ENCODE measurements around the gene PPP1R3D.

PPP1R3D gene

DNA sequence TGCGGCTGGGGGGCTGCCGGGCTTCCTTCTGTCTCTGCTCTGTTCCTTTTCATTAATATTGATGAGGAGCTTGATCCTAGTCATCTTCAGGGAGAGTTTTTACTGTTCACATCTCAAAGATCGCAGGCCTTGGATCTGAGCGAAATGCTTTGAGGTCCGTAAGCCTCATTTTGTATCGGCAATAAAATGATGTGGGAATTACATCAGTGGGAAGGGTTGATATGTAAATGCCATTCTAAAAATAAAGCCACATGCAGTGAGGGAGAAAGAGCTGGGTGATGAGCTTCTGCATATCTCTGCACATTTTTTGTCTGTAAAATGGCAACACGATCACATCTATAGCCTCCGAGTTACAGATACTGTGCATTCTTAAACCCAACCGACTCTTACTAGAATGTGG lies 43.0 kb upstream of the PPP1R3D start (continued):
- TF ChIP-seq ZNF23 (tag by site-specific recombination; IDR thresholded peaks at IDR 0.05; ENCODE audit: borderline replicate concordance) (no peak), ZNF830 (tag by site-specific recombination; IDR thresholded peaks at IDR 0.05; ENCODE audit: low read depth) (no peak)

DNA sequence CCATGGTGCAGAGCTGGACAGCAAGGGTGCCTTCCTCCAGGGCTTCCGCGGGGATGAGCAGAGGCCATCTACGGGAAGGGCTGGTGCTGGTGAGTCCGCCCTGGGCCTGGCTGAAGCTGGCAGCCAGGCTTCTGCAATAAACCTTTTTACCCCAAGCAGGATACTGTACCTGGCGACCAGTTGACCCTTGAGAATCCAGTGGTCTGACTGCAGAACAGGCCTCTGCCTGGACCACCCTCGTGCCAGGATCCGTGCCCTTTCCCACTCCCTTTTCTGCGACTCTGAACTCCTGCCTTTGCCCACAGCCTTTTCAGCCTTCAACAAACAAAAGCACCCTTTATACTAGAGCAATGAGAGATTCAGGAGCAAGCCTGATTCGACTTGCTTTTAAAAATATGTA lies 37.0 kb upstream of the PPP1R3D start:
- no peak for TF ChIP-seq ZNF560 (tag by site-specific recombination; IDR thresholded peaks at IDR 0.05; ENCODE audit: borderline replicate concordance)
- TF ChIP-seq ZNF202 (tag by site-specific recombination; IDR thresholded peaks at IDR 0.05; ENCODE audit: borderline replicate concordance): no peak
- no peak for TF ChIP-seq ZNF221 (tag by site-specific recombination; IDR thresholded peaks at IDR 0.05; ENCODE audit: borderline replicate concordance)
- ChIA-PET POLR2A (no interaction called here), CTCF (interaction anchor here (0.5 kb wide), 1 partner anchor 404 kb away, joined by 3 read pairs; no protein-coding TSS in a partner anchor)
- Histone ChIP-seq H3K4me3 (ENCODE audit: low read depth, low read length) (no peak overlapping the region), H3K36me3 (ENCODE audit: control insufficient read depth in 2 of 2, insufficient read depth in 1 of 2, low read length in 2 of 2) (no peaks in the 10 kb centered on the region), H3K27ac (ENCODE audit: extremely low read depth, low read depth, low read length) (no peak overlapping the region), H3K9me3 (ENCODE audit: control insufficient read depth, insufficient read depth, low read depth, low read length) (no peaks in the 10 kb centered on the region), H3K4me1 (ENCODE audit: control insufficient read depth, insufficient read depth, low read length) (no peaks in the 10 kb centered on the region)

DNA sequence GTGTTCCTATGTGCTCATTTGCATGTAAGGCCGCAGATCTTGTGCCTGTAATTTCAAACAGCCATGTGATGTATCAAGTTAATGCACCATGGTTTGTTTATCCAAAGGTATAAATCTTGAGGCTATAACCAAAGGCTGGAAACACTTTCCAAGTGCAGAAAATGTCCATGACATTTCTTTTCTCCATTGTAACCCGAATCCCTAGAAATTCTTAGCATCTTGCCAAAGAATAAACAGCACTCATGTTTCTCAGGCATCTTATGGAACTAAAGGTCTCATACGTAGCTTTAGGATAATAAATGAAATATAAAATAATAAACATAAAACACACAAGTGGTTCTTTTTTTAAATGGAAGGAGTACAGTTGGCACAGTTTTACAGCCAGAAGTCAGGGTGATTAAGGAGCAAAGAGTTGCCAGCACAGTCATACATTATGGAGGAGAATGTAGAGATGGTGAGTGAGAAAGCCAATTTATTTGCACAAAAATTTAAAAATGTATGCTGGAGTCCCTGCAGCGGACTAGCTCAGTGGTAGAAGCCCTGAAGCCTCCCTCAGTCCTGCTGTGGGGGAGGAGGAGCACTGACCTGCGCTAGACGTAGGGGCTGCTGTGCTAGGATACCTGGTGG lies 36.2 kb upstream of the PPP1R3D start:
- H3K4me3 ChIP-seq (ENCODE audit: low read depth, low read length): no peak overlapping the region
- ChIA-PET POLR2A (no interaction called here), CTCF (interaction anchor here (1.3 kb wide), 1 partner anchor 21 kb away, joined by 4 read pairs; no protein-coding TSS in a partner anchor)
- H3K9me3 ChIP-seq (ENCODE audit: control insufficient read depth, insufficient read depth, low read depth, low read length): no peaks in the 10 kb centered on the region
- no peaks in the 10 kb centered on the region for H3K4me1 ChIP-seq (ENCODE audit: control insufficient read depth, insufficient read depth, low read length)
- no peak overlapping the region for H3K27ac ChIP-seq (ENCODE audit: extremely low read depth, low read depth, low read length)
- TF ChIP-seq, protein P1, sequence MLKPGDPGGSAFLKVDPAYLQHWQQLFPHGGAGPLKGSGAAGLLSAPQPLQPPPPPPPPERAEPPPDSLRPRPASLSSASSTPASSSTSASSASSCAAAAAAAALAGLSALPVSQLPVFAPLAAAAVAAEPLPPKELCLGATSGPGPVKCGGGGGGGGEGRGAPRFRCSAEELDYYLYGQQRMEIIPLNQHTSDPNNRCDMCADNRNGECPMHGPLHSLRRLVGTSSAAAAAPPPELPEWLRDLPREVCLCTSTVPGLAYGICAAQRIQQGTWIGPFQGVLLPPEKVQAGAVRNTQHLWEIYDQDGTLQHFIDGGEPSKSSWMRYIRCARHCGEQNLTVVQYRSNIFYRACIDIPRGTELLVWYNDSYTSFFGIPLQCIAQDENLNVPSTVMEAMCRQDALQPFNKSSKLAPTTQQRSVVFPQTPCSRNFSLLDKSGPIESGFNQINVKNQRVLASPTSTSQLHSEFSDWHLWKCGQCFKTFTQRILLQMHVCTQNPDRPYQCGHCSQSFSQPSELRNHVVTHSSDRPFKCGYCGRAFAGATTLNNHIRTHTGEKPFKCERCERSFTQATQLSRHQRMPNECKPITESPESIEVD (tag by site-specific recombination; IDR thresholded peaks at IDR 0.05): peak; percentile 43; the same call in 1 of the 2 replicates
- TF ChIP-seq ZNF132 (tag by site-specific recombination; IDR thresholded peaks at IDR 0.05; ENCODE audit: borderline replicate concordance) (no peak), ZNF529 (tag by site-specific recombination; IDR thresholded peaks at IDR 0.05; ENCODE audit: insufficient replicate concordance) (no peak), ZNF16 (tag by site-specific recombination; IDR thresholded peaks at IDR 0.05; ENCODE audit: low read depth) (no peak)
- no peaks in the 10 kb centered on the region for H3K36me3 ChIP-seq (ENCODE audit: control insufficient read depth in 2 of 2, insufficient read depth in 1 of 2, low read length in 2 of 2)

DNA sequence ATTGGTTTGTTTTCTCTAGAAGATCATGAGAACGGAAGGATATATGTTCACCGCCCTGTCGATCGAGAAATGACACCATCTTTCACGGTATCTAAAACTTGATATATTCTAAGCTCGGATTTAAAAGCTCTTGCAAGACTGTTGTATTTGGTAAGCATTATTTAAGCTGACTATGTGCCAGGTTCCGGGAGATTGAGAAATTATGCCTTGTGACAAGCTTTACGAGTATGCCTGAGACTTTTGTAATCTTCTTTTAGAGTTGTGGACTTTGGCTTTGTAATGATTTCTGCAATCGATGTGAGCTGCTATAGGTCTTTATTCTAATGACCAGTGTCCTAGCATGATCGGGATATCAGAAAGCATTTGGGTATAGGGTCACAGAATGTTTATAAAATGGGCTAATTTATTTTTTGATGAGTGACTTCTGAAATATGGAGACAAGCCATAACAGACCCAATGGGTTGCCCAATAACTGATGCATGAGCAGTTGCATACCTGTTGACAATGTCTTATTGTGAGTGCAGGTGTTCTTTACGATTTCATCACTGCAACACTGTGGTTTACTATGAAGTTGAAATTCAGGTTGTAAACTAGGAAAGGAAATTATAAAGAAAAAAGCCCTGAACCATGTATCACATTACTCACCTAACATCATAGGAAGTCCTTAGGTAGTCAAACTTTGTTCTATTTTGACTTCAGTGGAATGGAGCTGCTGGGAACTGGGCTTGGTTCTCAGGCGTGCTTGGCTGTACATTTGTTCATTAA lies 32.1 kb upstream of the PPP1R3D start:
- H3K4me3 ChIP-seq (ENCODE audit: low read depth, low read length): no peak overlapping the region
- ChIA-PET POLR2A (no interaction called here), CTCF (no interaction called here)
- H3K4me1 ChIP-seq (ENCODE audit: control insufficient read depth, insufficient read depth, low read length): no peaks in the 10 kb centered on the region
- H3K36me3 ChIP-seq (ENCODE audit: control insufficient read depth in 2 of 2, insufficient read depth in 1 of 2, low read length in 2 of 2): no peaks in the 10 kb centered on the region
- H3K9me3 ChIP-seq (ENCODE audit: control insufficient read depth, insufficient read depth, low read depth, low read length): no peaks in the 10 kb centered on the region
- H3K27ac ChIP-seq (ENCODE audit: extremely low read depth, low read depth, low read length): no peak overlapping the region
- TF ChIP-seq, protein P2, sequence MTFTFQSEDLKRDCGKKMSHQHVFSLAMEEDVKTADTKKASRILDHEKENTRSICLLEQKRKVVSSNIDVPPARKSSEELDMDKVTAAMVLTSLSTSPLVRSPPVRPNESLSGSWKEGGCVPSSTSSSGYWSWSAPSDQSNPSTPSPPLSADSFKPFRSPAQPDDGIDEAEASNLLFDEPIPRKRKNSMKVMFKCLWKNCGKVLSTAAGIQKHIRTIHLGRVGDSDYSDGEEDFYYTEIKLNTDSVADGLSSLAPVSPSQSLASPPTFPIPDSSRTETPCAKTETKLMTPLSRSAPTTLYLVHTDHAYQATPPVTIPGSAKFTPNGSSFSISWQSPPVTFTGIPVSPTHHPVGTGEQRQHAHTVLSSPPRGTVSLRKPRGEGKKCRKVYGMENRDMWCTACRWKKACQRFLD (tag by site-specific recombination; IDR thresholded peaks at IDR 0.05): no peak
- TF ChIP-seq ZNF302 (tag by site-specific recombination; IDR thresholded peaks at IDR 0.05; ENCODE audit: low read depth) (no peak), ZNF10 (tag by site-specific recombination; IDR thresholded peaks at IDR 0.05) (no peak), REPIN1 (tag by site-specific recombination; IDR thresholded peaks at IDR 0.05; ENCODE audit: low read depth) (no peak), HOXA7 (CRISPR knock-in tag; IDR thresholded peaks at IDR 0.05; ENCODE audit: borderline replicate concordance) (no peak), ZNF391 (tag by site-specific recombination; IDR thresholded peaks at IDR 0.05; ENCODE audit: borderline replicate concordance, low read depth) (no peak), ZNF211 (tag by site-specific recombination; IDR thresholded peaks at IDR 0.05; ENCODE audit: low read depth) (no peak)
- TF ChIP-seq, protein P3, sequence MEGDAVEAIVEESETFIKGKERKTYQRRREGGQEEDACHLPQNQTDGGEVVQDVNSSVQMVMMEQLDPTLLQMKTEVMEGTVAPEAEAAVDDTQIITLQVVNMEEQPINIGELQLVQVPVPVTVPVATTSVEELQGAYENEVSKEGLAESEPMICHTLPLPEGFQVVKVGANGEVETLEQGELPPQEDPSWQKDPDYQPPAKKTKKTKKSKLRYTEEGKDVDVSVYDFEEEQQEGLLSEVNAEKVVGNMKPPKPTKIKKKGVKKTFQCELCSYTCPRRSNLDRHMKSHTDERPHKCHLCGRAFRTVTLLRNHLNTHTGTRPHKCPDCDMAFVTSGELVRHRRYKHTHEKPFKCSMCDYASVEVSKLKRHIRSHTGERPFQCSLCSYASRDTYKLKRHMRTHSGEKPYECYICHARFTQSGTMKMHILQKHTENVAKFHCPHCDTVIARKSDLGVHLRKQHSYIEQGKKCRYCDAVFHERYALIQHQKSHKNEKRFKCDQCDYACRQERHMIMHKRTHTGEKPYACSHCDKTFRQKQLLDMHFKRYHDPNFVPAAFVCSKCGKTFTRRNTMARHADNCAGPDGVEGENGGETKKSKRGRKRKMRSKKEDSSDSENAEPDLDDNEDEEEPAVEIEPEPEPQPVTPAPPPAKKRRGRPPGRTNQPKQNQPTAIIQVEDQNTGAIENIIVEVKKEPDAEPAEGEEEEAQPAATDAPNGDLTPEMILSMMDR (tag by site-specific recombination; IDR thresholded peaks at IDR 0.05): no peak
- TF ChIP-seq, protein P4, sequence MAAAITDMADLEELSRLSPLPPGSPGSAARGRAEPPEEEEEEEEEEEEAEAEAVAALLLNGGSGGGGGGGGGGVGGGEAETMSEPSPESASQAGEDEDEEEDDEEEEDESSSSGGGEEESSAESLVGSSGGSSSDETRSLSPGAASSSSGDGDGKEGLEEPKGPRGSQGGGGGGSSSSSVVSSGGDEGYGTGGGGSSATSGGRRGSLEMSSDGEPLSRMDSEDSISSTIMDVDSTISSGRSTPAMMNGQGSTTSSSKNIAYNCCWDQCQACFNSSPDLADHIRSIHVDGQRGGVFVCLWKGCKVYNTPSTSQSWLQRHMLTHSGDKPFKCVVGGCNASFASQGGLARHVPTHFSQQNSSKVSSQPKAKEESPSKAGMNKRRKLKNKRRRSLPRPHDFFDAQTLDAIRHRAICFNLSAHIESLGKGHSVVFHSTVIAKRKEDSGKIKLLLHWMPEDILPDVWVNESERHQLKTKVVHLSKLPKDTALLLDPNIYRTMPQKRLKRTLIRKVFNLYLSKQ (tag by site-specific recombination; IDR thresholded peaks at IDR 0.05; ENCODE audit: borderline replicate concordance): no peak
